ENCODE results near the gene MYL9. TPM values are rescaled to one million over a fixed set of nuclear protein-coding genes. Genes with fewer than 3 reads are reported as not detected.

Gene MYL9
- total and polyA plus RNA-seq, 2 experiments from 2014 or later, result 29.7 to 100 TPM

- TF ChIP-seq ZNF462 (CRISPR knock-in tag; IDR thresholded peaks at IDR 0.05) (no peak), STAT1 (IDR thresholded peaks at IDR 0.05; ENCODE audit: unreplicated experiment) (no peak), JUNB (IDR thresholded peaks at IDR 0.05; ENCODE audit: unreplicated experiment) (no peak), REST (IDR thresholded peaks at IDR 0.05; ENCODE audit: unreplicated experiment) (no peak), CREB1 (CRISPR knock-in tag; IDR thresholded peaks at IDR 0.05; ENCODE audit: low read depth) (no peak), NANOG (IDR thresholded peaks at IDR 0.05; ENCODE audit: borderline replicate concordance) (no peak), POLR2AphosphoS5 (IDR thresholded peaks at IDR 0.05; ENCODE audit: low read depth) (no peak), ZNF114 (CRISPR knock-in tag; IDR thresholded peaks at IDR 0.05) (no peak)
These were observed 3.1 kb downstream of the MYL9 start (continued) for GRCh38 chr20:36544134-36545018.

Data from GM23338 (cell line).